HG03571 (cell line): Measurements from ENCODE around the gene NAPSA.
"Not testable (repeated sequence)": the region's sequence is repeated elsewhere in the genome, so short reads cannot be mapped to it uniquely, and the experiment has no call there.

Experiments used
- ATAC-seq: cut with Tn5 transposase; IDR thresholded peaks from one replicate; pipeline ENCODE4 v1.9.1; 2021; ENCODE audit not compliant: unreplicated experiment

NAPSA gene

DNA sequence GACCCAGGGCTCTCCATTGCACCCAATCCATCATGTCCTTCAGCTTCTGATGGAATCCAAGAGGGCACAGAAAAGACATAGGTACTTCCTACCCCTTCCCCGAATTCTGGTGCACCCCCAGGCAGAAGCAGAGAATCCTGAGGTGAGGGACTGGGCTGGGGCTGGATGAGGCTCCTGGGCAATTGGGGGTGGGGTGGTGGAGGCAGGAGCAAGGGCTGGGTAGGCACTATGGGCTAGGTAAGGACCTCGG is 33.5 kb downstream of the NAPSA start:
- ATAC-seq: no peak

DNA sequence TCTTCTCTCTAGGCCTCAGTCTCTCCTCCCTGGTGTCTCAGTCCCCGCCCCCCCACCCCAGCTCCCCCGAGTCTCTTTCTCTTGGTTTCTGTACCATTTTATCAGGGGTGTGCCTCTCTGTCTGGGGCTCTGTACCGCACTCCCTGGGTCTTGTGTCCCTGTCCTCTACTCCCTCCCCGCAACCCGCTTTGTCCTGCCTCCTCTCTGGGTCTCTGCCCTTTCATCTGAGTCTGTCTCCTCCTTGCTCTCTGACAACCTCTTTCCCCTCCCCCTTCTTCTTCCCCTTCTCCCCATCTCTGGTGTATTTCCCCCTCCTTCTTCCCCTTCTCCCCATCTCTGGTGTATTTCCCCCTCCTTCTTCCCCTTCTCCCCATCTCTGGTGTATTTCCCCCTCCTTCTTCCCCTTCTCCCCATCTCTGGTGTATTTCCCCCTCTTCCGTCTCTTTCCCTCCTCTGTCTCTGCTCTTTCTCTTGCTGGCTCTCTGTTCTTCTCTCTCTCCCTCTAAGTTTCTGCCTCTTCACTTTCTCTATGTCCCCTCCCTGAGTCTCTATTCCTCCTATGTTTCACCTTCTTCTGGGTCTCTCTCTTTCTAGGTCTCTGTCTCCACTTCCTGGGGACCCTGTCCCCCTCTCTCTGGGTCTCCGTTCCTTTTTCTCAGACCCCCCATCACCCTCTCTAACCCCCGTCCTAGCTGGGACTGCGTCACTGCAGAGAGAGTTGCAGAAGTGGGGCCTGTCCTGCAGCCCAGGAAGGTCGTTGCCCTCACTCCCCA is 34.0 kb downstream of the NAPSA start:
- no peak for ATAC-seq

- peak; percentile 32 for ATAC-seq
These were observed 34.9 kb downstream of the NAPSA start for GRCh38 chr19:50330365-50331078.

DNA sequence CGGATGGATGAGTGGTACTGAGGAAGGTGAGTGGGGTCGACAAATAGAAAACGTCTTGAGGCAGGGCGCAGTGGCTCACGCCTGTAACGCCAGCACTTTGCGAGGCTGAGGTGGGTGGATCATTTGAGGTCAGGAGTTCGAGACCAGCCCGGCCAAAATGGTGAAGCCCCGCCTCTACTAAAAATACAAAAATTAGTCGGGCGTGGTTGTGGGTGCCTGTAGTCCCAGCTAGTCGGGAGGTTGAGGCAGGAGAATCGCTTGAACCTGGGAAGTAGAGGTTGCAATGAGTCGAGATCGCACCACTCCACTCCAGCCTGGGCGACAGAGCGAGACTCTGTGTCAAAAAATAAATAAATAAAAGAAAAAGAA is 35.5 kb downstream of the NAPSA start:
- not testable (repeated sequence) for ATAC-seq

DNA sequence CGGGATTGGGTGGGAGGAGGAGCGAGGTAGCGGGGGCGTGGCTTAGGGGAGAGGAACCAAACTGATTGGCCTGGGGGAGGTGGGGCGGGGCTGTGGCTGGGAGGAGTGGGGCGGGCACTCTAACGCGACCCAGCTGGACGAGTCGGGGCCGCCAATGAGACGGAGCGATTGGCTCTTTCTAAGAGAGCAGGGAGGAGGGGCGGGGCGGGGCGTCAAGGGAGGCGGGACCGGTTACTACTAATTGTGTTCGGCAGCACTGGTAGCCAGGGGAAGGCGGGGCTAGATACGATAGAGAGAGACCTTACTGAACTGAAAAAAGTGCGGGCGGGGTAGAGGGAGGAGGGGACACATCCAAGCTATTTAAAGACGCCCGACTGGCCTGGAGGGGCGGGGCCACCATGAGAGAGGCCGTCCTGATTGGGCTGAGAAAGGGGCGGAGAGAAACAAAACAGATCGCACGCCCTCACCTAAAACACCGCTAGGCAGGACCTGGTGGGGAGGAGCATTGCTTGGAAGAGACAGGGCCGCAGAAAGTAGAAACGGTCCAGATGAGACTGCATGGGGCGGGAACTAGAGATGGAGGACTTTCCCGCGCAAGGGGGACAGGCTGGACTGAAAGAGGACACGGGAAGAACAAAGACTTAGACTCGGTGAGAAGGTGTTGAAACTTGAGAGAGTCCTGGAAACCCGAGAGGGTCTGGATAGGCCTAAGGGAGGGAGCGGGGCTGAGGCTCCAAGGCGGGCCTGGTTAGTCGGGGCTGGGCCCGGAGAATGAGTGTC is 36.1 kb downstream of the NAPSA start, which contains the start of gene KCNC3:
Gene KCNC3 (minus strand): TSS at position 232 of the 780 bp plus-strand sequence. CDS start 295 bp downstream, outside the sequence.
- ATAC-seq: peak; percentile 36

GRCh38 chr19:50328873-50329145 is 36.6 kb downstream of the NAPSA start:
- ATAC-seq: no peak

DNA sequence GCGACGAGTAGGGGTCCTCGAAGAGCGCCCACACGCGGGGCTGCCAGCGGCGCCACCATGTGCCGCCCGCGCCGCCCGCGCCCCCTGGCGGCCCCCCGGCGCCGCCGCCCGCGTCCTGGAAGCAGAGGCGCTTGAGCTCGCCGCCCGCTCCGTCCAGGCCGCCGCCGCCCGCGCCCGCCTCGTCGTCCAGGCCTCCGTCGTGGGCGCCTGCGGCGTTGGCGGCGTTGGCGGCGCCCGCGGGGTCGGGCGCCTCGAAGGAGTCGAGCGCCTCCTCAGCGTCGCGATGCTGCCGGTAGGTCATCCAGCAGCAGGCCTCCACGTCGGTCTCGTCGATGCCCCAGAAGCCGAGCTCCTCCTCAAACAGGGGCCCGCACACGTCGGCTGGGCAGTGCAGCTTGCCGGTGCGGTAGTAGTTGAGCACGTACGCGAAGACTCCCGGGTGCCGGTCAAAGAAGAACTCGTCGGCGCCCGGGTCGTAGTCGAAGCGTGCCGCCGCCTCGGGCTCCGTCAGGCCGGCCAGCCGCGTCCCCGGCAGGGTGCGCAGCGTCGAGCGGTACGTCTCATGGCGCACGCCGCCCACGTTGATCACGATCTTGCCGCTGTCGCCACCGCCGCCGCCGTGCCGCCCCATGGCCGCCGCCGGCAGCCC is 37.1 kb downstream of the NAPSA start:
- ATAC-seq: no peak

GRCh38 chr19:50327461-50328223 is 37.8 kb downstream of the NAPSA start:
- no peak for ATAC-seq

GRCh38 chr19:50327013-50327412 is 38.4 kb downstream of the NAPSA start:
- no peak for ATAC-seq

DNA sequence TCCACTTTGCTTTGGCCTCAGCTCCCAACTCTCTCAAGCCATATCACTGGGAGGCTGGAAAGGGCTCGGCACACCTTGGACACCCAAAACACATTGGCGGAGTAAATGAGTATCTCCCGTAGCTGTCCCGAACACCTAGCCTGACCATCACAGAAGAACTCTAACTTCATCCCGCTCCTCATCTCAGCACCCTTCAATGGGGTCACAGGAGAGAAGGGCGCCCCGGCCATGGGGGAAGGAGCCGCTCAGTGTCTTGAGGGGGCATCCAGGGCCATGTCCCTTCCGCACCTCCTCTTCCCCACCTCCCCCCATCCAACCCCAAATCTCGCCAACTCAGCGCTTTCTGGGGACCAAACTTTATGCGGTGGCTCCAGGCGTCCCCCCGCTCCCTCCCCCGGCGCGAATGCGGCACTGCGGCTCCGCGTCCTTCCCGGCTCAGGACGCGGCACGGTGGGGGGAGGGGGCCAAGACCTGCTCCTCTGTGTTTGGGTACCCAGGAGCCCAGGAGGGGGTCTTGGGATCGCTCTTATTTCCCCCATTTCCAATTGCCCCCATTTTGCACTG is 39.3 kb downstream of the NAPSA start:
- ATAC-seq: no peak

GRCh38 chr19:50325310-50326100 is 39.9 kb downstream of the NAPSA start:
- ATAC-seq: no peak

- no peak for ATAC-seq
These were observed 41.1 kb downstream of the NAPSA start for GRCh38 chr19:50324331-50324730.

- ATAC-seq: no peak
These were observed 41.7 kb downstream of the NAPSA start for GRCh38 chr19:50323782-50324133.

DNA sequence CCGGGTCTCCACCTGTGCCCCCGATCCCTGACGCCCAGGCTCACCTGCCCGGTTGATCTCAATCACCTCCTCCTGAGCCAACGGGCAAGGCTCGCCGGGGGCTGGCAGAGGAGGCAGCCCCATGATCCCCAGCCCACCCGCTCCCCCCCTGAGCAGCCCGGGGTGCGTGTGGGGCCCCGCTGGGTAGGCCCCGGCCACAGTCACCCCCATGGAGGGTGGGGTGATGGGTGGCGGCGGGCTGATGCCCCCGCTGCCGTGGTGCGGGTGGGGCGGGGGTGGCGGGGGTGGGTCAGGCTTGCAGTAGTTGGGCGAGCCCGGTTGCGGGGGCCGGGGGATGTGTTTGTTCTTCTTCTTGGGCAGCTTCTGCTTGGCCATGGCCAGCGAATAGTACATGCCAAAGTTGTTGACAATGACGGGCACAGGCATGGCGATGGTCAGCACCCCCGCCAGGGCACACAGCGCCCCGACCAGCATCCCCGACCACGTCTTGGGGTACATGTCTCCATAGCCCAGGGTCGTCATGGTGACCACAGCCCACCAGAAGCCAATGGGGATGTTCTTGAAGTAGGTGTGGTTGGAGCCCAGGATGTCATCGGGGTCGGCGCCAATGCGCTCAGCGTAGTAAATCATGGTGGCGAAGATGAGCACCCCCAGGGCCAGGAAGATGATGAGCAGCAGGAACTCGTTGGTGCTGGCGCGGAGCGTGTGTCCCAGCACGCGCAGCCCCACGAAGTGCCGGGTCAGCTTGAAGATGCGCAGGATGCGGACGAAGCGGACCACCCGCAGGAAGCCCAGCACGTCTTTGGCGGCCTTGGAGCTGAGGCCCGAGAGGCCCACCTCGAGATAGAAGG is 42.3 kb downstream of the NAPSA start:
- no peak for ATAC-seq

DNA sequence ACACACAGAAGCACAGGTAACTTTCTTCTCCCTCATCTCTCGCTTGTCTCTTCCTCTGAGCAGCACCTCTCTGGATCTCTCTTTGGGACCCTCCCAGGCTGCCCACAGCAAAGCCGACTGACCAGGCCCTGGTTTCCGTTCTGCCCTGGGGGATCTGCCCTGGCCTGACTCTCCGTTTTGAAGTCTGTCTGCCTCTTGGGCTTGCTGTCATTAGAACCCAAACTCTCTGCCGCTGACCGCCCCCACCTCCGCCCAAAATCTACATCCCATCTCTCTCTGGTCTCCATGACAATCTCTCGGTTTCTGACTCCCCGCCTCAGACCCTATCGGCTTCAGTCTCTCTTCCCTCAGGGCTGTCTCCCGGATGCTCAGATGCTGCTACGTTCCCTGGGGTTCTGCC is 43.2 kb downstream of the NAPSA start:
- no peak for ATAC-seq

DNA sequence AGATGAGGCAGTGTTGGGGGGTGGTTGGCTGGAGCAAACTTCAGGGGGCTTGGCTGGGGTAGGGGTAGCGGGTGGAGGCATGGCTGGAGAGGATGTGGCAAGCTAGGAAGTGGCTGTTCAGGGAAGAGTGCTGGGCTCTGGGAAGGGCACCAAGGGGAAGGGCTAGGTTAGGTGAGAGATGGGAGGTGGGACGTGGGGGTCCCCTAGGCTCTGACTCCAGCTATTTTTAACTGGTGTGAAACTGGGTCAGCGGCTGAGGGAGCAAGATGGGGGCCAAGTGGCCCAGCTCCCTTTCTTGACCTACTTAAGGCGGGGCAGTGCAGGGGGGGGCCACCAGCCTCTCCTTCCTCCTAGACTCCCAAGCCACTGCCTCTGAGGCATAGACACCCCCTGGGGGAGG is 43.6 kb downstream of the NAPSA start:
- no peak for ATAC-seq

DNA sequence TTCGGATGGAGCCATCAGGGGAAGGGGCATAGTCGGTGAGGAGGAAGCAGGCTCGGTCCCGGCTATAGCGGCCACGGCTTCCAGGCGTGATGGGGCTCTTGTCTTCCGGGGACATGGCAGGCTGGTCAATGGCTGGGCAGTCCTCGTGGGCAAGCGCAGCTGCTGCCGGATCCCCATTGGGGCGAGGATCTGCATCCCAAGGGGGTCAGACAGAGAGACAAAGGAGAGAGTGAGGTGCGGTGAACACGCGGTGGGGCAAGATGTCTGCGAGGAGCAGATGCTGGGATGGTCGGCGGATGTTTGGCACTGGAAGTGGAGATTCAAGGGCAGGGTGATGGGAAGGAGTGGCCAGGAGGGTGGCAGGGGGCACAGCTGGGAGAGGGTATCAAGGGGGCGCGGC is 44.8 kb downstream of the NAPSA start:
- ATAC-seq: no peak

DNA sequence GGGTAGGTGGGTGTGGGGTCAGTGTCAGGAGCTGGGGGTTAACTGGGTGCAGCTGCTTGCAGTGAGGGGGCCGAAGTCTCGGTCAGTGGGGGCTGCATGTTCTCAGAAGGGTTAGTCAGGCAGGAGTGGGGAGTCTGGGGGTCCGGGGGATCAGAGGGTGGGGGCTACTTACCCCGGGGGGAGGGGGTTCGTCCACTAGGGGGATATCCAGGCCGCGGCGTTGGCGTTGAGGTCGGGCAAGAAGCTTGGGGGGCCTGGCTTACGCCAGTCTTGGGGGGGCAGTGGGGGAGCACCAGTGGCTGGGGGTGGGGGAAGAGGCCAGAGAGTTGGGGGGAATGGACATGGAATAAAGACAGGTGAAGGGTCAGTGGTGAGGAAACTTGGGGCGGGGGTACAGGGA is 45.4 kb downstream of the NAPSA start:
- ATAC-seq: no peak

GRCh38 chr19:50319156-50319555 is 46.3 kb downstream of the NAPSA start:
- no peak for ATAC-seq
